KOPT-K1 (cell line): Measurements from ENCODE around the gene TAF6L.
A peak's percentile ranks its signal among the peaks of the same experiment; 100 is the strongest.
"Not testable (repeated sequence)": the region's sequence is repeated elsewhere in the genome, so short reads cannot be mapped to it uniquely, and the experiment has no call there.

Experiments used
- H3K27ac ChIP-seq: fragments of 200-600 bp; sonication (generic); 2 replicates; pipeline ENCODE4 v1.5.1; 2016; ENCODE audit warnings: antibody characterized with exemption, mild to moderate bottlenecking, low read depth, low read length; ENCODE audit not compliant: poor library complexity, severe bottlenecking
- H3K36me3 ChIP-seq: fragments of 200-600 bp; sonication (generic); 2 replicates; pipeline ENCODE4 v1.5.1; 2017; ENCODE audit warnings: antibody characterized with exemption, mild to moderate bottlenecking, low read length, moderate library complexity; ENCODE audit not compliant: insufficient read depth
- H3K9me3 ChIP-seq: fragments of 200-600 bp; sonication (generic); 2 replicates; pipeline ENCODE4 v1.5.1; 2017; ENCODE audit warnings: antibody characterized with exemption, low read length, mild to moderate bottlenecking; ENCODE audit not compliant: insufficient read depth, poor library complexity, severe bottlenecking

Gene TAF6L

DNA sequence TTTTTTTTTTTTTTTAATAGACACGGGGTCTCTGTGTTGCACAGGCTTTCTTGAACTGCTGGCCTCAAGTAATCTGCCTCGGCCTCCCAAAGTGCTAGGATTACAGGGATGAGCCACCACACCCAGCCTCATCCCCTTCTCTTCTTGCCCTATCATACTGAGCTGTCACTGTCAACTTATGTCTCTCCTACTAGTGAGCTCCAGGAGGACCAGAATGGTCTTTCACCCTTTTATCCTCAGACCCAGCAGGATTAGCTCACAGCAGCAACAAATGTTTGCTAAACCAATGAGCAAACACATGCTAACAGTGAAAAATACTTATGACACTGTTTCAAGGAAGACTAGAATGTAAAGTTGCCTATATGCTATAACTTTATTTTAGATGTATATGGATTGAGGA is 40.5 kb downstream of the TAF6L start:
- Histone ChIP-seq H3K36me3 (peaks cover 2% of the 10 kb centered on the region; the same call in 1 of the 2 replicates), H3K9me3 (no peaks in the 10 kb centered on the region), H3K27ac (no peak overlapping the region)

DNA sequence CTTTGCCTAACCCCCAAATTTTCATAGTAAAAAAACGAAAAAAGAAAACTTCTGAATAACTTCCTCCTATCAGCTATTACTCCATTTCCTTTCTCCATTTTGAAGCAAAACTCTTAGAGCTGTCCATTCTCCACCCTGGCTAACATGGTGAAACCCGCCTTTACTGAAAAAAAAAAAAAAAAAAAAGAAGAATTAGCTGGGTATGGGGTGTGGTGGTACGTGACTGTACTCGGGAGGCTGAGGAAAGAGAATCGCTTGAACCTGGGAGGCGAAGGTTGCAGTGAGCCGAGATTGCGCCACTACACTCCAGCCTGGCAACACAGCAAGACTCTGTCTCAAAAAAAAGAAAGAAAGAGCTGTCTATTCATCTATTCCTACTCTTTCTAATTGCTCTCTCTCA is 45.4 kb downstream of the TAF6L start:
- H3K27ac ChIP-seq: no peak overlapping the region
- H3K36me3 ChIP-seq: peaks cover 33% of the 10 kb centered on the region
- no peaks in the 10 kb centered on the region for H3K9me3 ChIP-seq

DNA sequence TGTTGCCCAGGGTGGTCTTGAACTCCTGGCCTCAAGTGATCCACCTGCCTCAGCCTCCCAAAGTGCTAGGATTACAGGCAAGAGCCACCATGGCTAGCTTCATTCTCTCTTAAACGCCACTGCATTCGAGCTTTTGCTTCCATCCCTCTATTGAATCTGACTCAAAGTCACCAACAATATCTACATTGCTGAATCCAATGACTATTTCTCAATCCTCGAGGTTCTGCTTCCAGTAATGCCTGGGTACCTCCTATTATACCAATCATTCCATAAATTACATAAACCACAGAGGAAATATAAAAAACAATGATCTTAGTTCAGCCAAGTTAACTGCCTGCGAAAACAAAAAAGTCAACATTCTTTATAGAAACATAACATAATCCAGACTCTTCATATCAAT is 45.9 kb downstream of the TAF6L start:
- Histone ChIP-seq H3K9me3 (no peaks in the 10 kb centered on the region), H3K27ac (no peak overlapping the region), H3K36me3 (peaks cover 36% of the 10 kb centered on the region)

DNA sequence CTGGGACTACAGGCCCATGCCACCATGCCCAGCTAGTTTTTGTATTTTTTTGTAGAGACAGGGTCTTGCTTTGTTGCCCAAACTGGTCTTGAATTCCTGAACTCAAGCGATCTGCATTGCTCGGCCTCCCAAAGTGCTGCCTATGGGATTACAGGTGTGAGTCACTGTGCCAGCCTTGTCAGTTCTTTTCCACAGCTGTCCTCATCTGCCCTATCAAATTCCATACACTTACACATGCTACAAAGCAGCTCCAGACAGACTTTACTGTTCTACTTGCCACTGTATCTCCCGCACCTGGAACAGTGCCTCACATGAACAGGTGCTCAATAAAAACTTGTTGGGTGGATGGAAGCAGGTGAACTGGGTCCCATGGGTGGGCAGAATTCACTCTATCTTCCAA is 52.5 kb downstream of the TAF6L start:
- no peak overlapping the region for H3K27ac ChIP-seq
- peaks cover 81% of the 10 kb centered on the region for H3K36me3 ChIP-seq
- H3K9me3 ChIP-seq: no peaks in the 10 kb centered on the region

DNA sequence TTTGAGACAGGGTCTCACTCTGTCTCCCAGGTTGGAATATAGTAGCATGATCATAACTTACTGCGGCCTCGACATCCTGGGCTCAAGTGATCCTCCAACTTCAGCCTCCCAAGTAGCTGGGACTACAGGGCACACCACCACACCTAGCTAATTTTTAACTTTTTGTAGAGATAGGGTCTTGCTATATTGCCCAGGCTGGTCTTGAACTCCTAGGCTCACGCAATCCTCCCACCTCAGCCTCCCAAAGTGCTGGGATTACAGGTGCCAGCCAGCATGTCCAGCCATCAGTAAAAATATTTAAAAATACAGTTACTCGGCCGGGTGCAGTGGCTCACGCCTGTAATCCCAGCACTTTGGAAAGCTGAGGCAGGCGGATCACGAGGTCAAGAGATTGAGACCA is 56.9 kb downstream of the TAF6L start:
- H3K36me3 ChIP-seq: peaks cover 58% of the 10 kb centered on the region
- H3K9me3 ChIP-seq, H3K27ac ChIP-seq: not testable (repeated sequence)

DNA sequence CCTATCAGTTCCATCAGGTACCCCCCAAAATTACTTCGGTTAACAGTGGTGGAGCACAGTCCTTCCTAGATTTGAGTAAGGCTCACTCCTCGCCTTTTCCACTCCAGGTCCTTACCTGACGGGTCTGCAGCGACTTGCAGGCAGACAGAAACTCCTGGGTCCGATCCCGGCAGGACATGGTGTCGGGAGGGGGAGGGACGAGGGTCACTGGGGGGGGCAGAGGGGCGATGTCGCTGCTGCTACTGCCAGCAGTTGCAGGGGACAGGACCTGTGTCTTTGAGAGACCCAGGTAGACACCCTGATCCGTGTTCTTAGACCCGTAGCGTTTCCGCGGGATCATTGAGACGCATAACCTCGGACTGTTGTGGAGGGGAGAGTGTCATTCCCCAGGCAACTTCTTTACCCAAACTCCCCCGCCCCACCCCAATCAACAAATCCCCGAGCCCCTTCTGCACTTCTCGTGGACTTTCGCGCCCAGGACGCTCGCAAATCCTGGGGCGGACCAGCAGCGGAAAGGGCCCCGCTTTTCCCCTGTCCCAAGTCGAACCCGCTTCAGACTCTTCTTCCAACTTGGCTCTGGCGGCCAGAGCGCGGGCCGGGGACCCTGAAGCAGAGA is 59.8 kb downstream of the TAF6L start:
- H3K9me3 ChIP-seq: no peaks in the 10 kb centered on the region
- peaks cover 58% of the 10 kb centered on the region for H3K36me3 ChIP-seq
- H3K27ac ChIP-seq: peak overlapping the region; percentile 64

DNA sequence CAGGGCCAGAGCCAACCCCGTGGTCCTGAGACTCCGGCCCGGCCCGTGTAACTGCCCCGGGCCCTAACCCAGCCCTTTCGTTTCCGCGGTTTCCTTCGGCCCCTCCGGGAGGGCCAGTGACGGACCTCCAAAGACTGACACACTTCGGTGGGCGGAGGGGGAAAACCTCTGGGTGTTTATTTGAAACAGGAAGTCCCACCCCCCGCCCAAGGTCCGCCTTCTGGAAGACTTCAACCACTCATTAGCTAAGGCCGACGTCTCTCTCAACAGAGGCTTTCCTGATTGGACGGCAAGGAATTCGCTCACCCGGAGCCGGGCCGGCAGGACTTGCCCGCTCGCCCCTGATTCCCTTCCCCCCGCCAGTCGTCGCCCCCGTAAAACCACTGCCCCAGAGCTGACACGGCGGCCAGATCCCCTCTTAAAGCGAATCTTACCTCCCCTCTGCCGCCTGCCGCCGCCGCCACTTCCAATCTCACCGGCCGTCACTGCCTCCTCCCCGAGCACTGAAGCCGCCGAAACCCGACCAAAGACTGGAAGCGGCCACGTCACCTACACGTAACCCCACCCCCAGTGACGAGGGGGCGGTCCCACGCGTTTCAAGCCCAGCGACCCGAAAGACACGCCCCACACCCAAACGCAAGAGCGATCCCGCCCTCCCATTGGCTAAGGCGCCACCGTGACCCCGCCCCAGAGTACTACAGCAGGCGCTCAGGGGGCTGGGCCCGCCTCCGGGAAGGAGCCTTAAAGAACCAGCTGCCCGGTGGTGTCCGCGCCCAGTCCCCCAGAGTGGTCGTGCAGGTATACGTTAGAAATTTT is 60.5 kb downstream of the TAF6L start, which contains the start of gene STX5:
STX5 (minus strand) TSS at position 532 of the 816 bp plus-strand sequence. CDS start 808 bp downstream, outside the sequence.
- peaks cover 60% of the 10 kb centered on the region for H3K36me3 ChIP-seq
- peak within 1 kb of the TSS; percentile 64 for H3K27ac ChIP-seq
- H3K9me3 ChIP-seq: no peaks in the 10 kb centered on the region

DNA sequence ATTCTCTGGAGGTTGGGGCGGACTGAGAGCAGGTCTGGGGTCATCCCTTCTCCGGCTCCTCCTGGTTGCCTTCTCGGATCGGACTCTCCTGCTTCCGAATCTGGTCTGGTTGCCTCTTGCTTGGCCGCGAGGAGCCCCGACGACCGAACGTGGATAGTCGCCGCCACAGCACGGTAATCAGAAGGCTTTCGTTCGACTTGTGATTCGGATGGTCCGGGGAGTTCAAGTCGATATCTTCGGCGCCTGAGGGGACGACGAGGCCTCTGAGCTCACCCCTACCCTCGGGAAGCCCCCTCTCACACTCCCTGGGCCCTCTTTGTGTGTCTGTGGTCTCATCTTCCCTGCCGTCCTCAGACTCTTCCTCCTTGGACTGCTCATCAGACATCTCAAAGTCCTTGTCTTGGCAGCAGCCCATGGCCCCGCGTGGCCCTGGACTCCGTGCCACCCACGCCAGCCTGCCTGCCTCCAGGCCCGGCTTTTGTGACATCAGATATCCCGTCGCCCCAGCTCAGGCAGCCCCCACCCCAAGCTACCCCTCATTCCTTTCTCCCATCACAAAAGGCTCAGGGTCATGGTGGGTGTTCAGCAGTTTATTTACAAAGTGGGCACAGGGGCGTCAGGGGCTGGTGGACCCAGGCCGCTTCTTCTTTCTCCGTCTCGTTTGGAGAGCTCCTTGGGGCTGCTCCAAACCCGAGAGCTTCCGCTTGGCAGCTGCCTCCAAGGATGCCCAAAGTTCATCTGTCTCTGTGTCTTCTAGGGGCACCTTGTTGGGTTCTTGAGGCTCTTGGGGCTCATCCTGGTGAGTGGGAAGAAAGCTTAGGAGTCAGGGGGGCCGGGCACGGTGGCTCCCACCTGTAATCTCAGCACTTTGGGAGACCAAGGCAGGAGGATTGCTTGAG is 61.4 kb downstream of the TAF6L start, which contains the start of gene TEX54:
TEX54 (minus strand) TSS at position 506 of the 899 bp plus-strand sequence.
- Histone ChIP-seq H3K27ac (peak within 1 kb of the TSS; percentile 64), H3K9me3 (no peaks in the 10 kb centered on the region), H3K36me3 (peaks cover 60% of the 10 kb centered on the region)

DNA sequence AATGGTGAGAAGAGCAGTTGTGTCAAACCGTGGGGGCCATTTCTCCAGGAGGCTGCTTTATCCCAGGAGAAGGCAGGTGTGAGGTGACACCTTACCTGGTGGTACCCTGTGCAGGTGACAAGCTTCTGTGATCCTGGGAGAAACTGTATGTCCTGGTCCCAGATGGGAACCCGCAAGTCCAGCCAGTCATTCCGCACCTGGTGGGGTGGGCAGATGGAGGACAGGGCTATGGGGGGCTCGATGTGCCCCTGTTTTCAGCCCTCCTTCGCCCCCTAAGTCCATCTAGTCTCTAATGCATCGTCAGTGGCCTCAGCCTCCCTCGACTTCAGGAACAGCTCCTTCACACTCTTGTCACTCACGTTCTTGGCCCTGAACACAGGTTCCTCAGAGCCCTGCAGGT is 64.1 kb downstream of the TAF6L start:
- H3K36me3 ChIP-seq: peaks cover 56% of the 10 kb centered on the region
- no peak overlapping the region for H3K27ac ChIP-seq
- H3K9me3 ChIP-seq: no peaks in the 10 kb centered on the region
